ENCODE results near the gene VAMP5. TPM values are rescaled to one million over a fixed set of nuclear protein-coding genes. Genes with fewer than 3 reads are reported as not detected.

VAMP5 gene
- total RNA-seq, 1 experiment from 2014 or later: 0.40 TPM

- ChIA-PET POLR2A (ENCODE audit: unreplicated experiment) (interaction anchor here (0.5 to 1.4 kb wide), 2 partner anchors 169 to 213 kb away, joined by 3 to 14 read pairs; partner anchors contain the start of gene CAPG), CTCF (no interaction called here)
- H3K27me3 ChIP-seq (ENCODE audit: low read length): no peaks in the 10 kb centered on the region
- peaks cover 18% of the 10 kb centered on the region for H3K4me1 ChIP-seq (ENCODE audit: insufficient read depth, low read length)
- H3K36me3 ChIP-seq (ENCODE audit: low read depth, low read length): no peaks in the 10 kb centered on the region
- H3K4me3 ChIP-seq (ENCODE audit: low read length): peak overlapping the region; percentile 73
- BruUV-seq (replicated peaks): no TSS peak
- peaks cover 24% of the 10 kb centered on the region for H3K79me2 ChIP-seq (ENCODE audit: low read length)
- no peaks in the 10 kb centered on the region for H3F3A ChIP-seq (ENCODE audit: low read length, unreplicated experiment)
- H3K9ac ChIP-seq (ENCODE audit: low read length): peak overlapping the region; percentile 69
- H3K27ac ChIP-seq (ENCODE audit: low read length): peak overlapping the region; percentile 20
- no peak for DNase-seq
- no peaks in the 10 kb centered on the region for H3K9me2 ChIP-seq (replicated peaks; ENCODE audit: low read length)
- ATAC-seq: peak; percentile 50
- H4K20me1 ChIP-seq (ENCODE audit: low read length): no peaks in the 10 kb centered on the region
- intact Hi-C loops (cut with micrococcal nuclease): no loop called here
- H3K4me2 ChIP-seq (ENCODE audit: low read length): peak overlapping the region; percentile 85
- H2AFZ ChIP-seq (ENCODE audit: low read length): peak overlapping the region; percentile 73
- H3K9me3 ChIP-seq (ENCODE audit: low read length): no peaks in the 10 kb centered on the region
- TF ChIP-seq CTCF (conservative IDR thresholded peaks at IDR 0.05; ENCODE audit: low read depth, low read length) (no peak), EZH2phosphoT487 (IDR thresholded peaks at IDR 0.05; ENCODE audit: borderline replicate concordance, low read length) (no peak), EZH2 (IDR thresholded peaks at IDR 0.05; ENCODE audit: low read length, unreplicated experiment) (no peak)
Observed at GRCh38 chr2:85578243-85579180, 5.7 kb upstream of the VAMP5 start.

GRCh38 chr2:85579266-85579935 lies 4.8 kb upstream of the VAMP5 start:
- CTCF ChIA-PET: no interaction called here
- no TSS peak for BruUV-seq (replicated peaks)
- intact Hi-C loops (cut with micrococcal nuclease): no loop called here

More at GRCh38 chr2:85579266-85579935, 4.8 kb upstream of the VAMP5 start:
- Histone ChIP-seq H3K36me3 (ENCODE audit: low read depth, low read length) (no peaks in the 10 kb centered on the region), H3K9me3 (ENCODE audit: low read length) (no peaks in the 10 kb centered on the region), H3K4me3 (ENCODE audit: low read length) (peak overlapping the region; percentile 73; the same call in 1 of the 2 replicates), H3K4me2 (ENCODE audit: low read length) (peak overlapping the region; percentile 85), H3K79me2 (ENCODE audit: low read length) (peaks cover 24% of the 10 kb centered on the region), H3K27me3 (ENCODE audit: low read length) (no peaks in the 10 kb centered on the region), H3K4me1 (ENCODE audit: insufficient read depth, low read length) (peaks cover 18% of the 10 kb centered on the region), H3K9me2 (replicated peaks; ENCODE audit: low read length) (no peaks in the 10 kb centered on the region), H4K20me1 (ENCODE audit: low read length) (no peaks in the 10 kb centered on the region), H2AFZ (ENCODE audit: low read length) (no peak overlapping the region), H3F3A (ENCODE audit: low read length, unreplicated experiment) (no peaks in the 10 kb centered on the region), H3K27ac (ENCODE audit: low read length) (no peak overlapping the region), H3K9ac (ENCODE audit: low read length) (no peak overlapping the region)
- DNase-seq (no peak), ATAC-seq (no peak)
- TF ChIP-seq CTCF (conservative IDR thresholded peaks at IDR 0.05; ENCODE audit: low read depth, low read length) (no peak), EZH2phosphoT487 (IDR thresholded peaks at IDR 0.05; ENCODE audit: borderline replicate concordance, low read length) (no peak), EZH2 (IDR thresholded peaks at IDR 0.05; ENCODE audit: low read length, unreplicated experiment) (no peak)
- POLR2A ChIA-PET (ENCODE audit: unreplicated experiment): no interaction called here
